ENCODE results near the gene PHC2.

DNA sequence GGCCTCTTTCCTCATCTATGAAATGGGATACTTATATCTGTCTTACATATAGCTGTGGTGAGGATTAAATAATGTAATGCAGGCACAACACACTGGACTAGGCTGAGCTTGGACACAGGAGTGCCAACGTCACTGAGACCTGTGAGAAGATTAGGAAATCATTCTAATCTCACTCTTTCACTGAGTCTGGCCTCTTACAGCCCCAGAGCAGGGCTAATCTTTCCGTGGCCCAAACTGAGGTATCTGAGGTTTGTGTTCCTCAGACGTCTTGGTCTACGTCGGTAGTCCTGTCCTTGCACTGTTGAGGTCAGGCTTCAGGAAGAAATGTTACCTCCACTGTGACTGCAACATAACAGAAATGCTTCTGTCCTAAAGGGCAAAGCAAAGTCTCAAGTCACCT, 87.4 kb downstream of the PHC2 start:
- TF ChIP-seq, protein P1, sequence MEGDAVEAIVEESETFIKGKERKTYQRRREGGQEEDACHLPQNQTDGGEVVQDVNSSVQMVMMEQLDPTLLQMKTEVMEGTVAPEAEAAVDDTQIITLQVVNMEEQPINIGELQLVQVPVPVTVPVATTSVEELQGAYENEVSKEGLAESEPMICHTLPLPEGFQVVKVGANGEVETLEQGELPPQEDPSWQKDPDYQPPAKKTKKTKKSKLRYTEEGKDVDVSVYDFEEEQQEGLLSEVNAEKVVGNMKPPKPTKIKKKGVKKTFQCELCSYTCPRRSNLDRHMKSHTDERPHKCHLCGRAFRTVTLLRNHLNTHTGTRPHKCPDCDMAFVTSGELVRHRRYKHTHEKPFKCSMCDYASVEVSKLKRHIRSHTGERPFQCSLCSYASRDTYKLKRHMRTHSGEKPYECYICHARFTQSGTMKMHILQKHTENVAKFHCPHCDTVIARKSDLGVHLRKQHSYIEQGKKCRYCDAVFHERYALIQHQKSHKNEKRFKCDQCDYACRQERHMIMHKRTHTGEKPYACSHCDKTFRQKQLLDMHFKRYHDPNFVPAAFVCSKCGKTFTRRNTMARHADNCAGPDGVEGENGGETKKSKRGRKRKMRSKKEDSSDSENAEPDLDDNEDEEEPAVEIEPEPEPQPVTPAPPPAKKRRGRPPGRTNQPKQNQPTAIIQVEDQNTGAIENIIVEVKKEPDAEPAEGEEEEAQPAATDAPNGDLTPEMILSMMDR (IDR thresholded peaks at IDR 0.05): no peak
- no peak for TF ChIP-seq EZH2 (IDR thresholded peaks at IDR 0.05)
- no peak for TF ChIP-seq EZH2phosphoT487 (IDR thresholded peaks at IDR 0.05)
